ENCODE data around the gene ZNF784. TPM values are rescaled to one million over a fixed set of nuclear protein-coding genes. Genes with fewer than 3 reads are reported as not detected.

ZNF784 gene
- total RNA-seq, 1 experiment from 2014 or later, result 9.9 TPM

GRCh38 chr19:55590617-55591016 is 33.7 kb downstream of the ZNF784 start (continued):
- no peak for TF ChIP-seq ZNF425 (CRISPR knock-in tag; conservative IDR thresholded peaks at IDR 0.05)
- no peak for TF ChIP-seq JUN (CRISPR knock-in tag; IDR thresholded peaks at IDR 0.05)
- TF ChIP-seq, protein P1, sequence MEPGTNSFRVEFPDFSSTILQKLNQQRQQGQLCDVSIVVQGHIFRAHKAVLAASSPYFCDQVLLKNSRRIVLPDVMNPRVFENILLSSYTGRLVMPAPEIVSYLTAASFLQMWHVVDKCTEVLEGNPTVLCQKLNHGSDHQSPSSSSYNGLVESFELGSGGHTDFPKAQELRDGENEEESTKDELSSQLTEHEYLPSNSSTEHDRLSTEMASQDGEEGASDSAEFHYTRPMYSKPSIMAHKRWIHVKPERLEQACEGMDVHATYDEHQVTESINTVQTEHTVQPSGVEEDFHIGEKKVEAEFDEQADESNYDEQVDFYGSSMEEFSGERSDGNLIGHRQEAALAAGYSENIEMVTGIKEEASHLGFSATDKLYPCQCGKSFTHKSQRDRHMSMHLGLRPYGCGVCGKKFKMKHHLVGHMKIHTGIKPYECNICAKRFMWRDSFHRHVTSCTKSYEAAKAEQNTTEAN (CRISPR knock-in tag; IDR thresholded peaks at IDR 0.05), result no peak
- TF ChIP-seq CBFB (CRISPR knock-in tag; IDR thresholded peaks at IDR 0.05; ENCODE audit: low read depth), result no peak
- no peak for TF ChIP-seq NR2C2 (CRISPR knock-in tag; IDR thresholded peaks at IDR 0.05)
- TF ChIP-seq MXD4 (CRISPR knock-in tag; IDR thresholded peaks at IDR 0.05; ENCODE audit: borderline replicate concordance), result no peak
- no peak for TF ChIP-seq ZNF232 (CRISPR knock-in tag; IDR thresholded peaks at IDR 0.05)
- no peak for TF ChIP-seq KAT7 (CRISPR knock-in tag; IDR thresholded peaks at IDR 0.05; ENCODE audit: borderline replicate concordance)
- TF ChIP-seq NR3C1 (CRISPR knock-in tag; conservative IDR thresholded peaks at IDR 0.05; ENCODE audit: low read depth), result no peak
- no peak for TF ChIP-seq ZNF671 (CRISPR knock-in tag; IDR thresholded peaks at IDR 0.05)
- no peak for TF ChIP-seq SOX15 (CRISPR knock-in tag; IDR thresholded peaks at IDR 0.05)
- no peak for TF ChIP-seq OVOL2 (CRISPR knock-in tag; IDR thresholded peaks at IDR 0.05; ENCODE audit: borderline replicate concordance)
- TF ChIP-seq E2F4 (CRISPR knock-in tag; IDR thresholded peaks at IDR 0.05; ENCODE audit: borderline replicate concordance, low read depth), result no peak
- TF ChIP-seq ZNF263 (CRISPR knock-in tag; IDR thresholded peaks at IDR 0.05; ENCODE audit: low read depth), result no peak

DNA sequence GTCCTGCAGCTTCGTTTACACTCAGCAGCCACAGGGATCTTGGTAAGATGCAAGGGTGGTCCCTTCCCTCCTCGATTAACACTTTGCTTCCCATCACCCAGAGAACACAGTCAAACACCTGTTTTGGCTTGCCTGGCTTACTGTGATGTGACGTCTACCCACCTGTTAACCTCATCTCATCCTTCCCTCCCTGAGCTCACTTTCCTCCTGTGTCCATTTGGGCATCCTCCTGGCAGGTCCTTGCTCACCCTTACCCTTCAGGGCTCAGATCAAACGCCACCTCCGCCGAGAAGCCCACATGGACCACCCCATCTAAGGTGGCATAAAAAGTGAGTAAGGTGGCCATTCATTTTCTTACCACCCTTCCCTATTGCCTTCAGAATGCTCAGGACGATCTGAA is 34.3 kb downstream of the ZNF784 start:
- no peak for ATAC-seq
- Mint-ChIP-seq H3K27ac (no peak overlapping the region; the same call in 1 of the 2 replicates), H3K9me3 (no peaks in the 10 kb centered on the region), H3K4me1 (peaks cover 36% of the 10 kb centered on the region), H3K27me3 (ENCODE audit: low read depth) (peaks cover 21% of the 10 kb centered on the region), H3K36me3 (peaks cover 5% of the 10 kb centered on the region), H3K4me3 (no peak overlapping the region; the same call in 1 of the 2 replicates)
- CTCF ChIA-PET, result interaction anchor here (1.0 to 4.0 kb wide), 2 partner anchors 16 kb away, joined by 3 to 13 read pairs; partner anchors contain the start of gene ZNF865
- POLR2A ChIA-PET, result interaction anchor here (1.0 kb wide), 1 partner anchor 9 kb away, joined by 3 read pairs; no protein-coding TSS in a partner anchor
- DNase-seq (ENCODE audit: low spot score), result no peak
- no peak for TF ChIP-seq ZNF396 (CRISPR knock-in tag; IDR thresholded peaks at IDR 0.05; ENCODE audit: borderline replicate concordance)

GRCh38 chr19:55588738-55589137 is 35.6 kb downstream of the ZNF784 start:
- peaks cover 33% of the 10 kb centered on the region for H3K27me3 Mint-ChIP-seq (ENCODE audit: low read depth)
- H3K36me3 Mint-ChIP-seq, result no peaks in the 10 kb centered on the region
- H3K4me1 Mint-ChIP-seq, result peaks cover 36% of the 10 kb centered on the region
- ATAC-seq (no peak), DNase-seq (ENCODE audit: low spot score) (no peak)
- H3K4me3 Mint-ChIP-seq, result no peak overlapping the region
- ChIA-PET POLR2A (no interaction called here), CTCF (interaction anchor here (1.9 to 4.0 kb wide), 2 partner anchors 17 to 44 kb away, joined by 7 to 13 read pairs; partner anchors contain the start of gene ZNF865)
- H3K27ac Mint-ChIP-seq, result no peak overlapping the region
- TF ChIP-seq ARID4B (CRISPR knock-in tag; IDR thresholded peaks at IDR 0.05; ENCODE audit: borderline replicate concordance) (no peak), ZNF121 (CRISPR knock-in tag; IDR thresholded peaks at IDR 0.05) (peak; percentile 91)
- H3K9me3 Mint-ChIP-seq, result no peaks in the 10 kb centered on the region
